Vagina (tissue), 2 donors: Measurements from ENCODE around the gene REXO1. TPM values are rescaled to one million over a fixed set of nuclear protein-coding genes. Genes with fewer than 3 reads are reported as not detected.

Experiments used
- DNase-seq, 2 donors: peaks; one replicate each; pipeline ENCODE4 v3.0.0-alpha.2; 2017; ENCODE audit errors: extremely low spot score in 2 of 2
- H3K27ac ChIP-seq: fragments of 200-600 bp; sonication (generic); one replicate; pipeline ENCODE4 v1.5.1; 2019
- H3K27me3 ChIP-seq: fragments of 200-600 bp; sonication (generic); one replicate; pipeline ENCODE4 v1.5.1; 2019
- H3K36me3 ChIP-seq, 2 donors: fragments of 200-600 bp; sonication (generic); one replicate each; pipeline ENCODE4 v1.5.1; 2017 to 2019
- H3K4me1 ChIP-seq: fragments of 200-600 bp; sonication (generic); one replicate; pipeline ENCODE4 v1.5.1; 2019
- H3K4me3 ChIP-seq, 2 donors: fragments of 200-600 bp; sonication (generic); 1 replicate in 1 of 2; 2 replicates in 1 of 2; pipeline ENCODE4 v1.5.1; 2016 to 2019
- H3K9me3 ChIP-seq: fragments of 200-600 bp; sonication (generic); one replicate; pipeline ENCODE4 v1.5.1; 2019
- POLR2A ChIP-seq, 2 donors: fragments of 450-650 bp; IDR thresholded peaks; one replicate each; pipeline ENCODE4 v1.6.1; 2017; ENCODE audit warnings: antibody characterized with exemption in 2 of 2, mild to moderate bottlenecking in 2 of 2, moderate library complexity in 2 of 2
- POLR2AphosphoS5 ChIP-seq, 2 donors: sonication (generic); formaldehyde crosslinking; IDR thresholded peaks; one replicate each; pipeline ENCODE4 v1.9.0; 2017; ENCODE audit warnings: antibody characterized with exemption in 2 of 2, mild to moderate bottlenecking in 2 of 2, low read depth in 1 of 2; ENCODE audit not compliant: insufficient read depth in 1 of 2
- intact Hi-C: fragments of 100-400 bp; cut with DNase I; formaldehyde crosslinking; loops from one replicate; pipeline ENCODE4 v1.15.1; 2023
- total RNA-seq: library from RNA; depleted of rRNA; stranded (reverse); fragments of >200 nt; gene quantifications from one replicate; pipeline ENCODE4 v1.2.3, GENCODE V29; 2016
- TF ChIP-seq, protein P1 (sequence below), 3 experiments: fragments of 450-650 bp in 2 of 3; fragments of 200-600 bp in 1 of 3; sonication (generic) in 1 of 3; IDR thresholded peaks; one replicate each; pipeline ENCODE4 v1.5.1; 2017 to 2019; ENCODE audit warnings: antibody characterized with exemption in 3 of 3, mild to moderate bottlenecking in 2 of 3, moderate library complexity in 2 of 3

Gene REXO1
- total RNA-seq, 1 donor from 2014 or later, result 19.9 TPM

GRCh38 chr19:1856698-1857603, 8.7 kb upstream of the REXO1 start:
- H3K27me3 ChIP-seq, result no peaks in the 10 kb centered on the region
- no peaks in the 10 kb centered on the region for H3K9me3 ChIP-seq
- TF ChIP-seq POLR2A (IDR thresholded peaks at IDR 0.05) (no peak), POLR2AphosphoS5 (IDR thresholded peaks at IDR 0.05; ENCODE audit: insufficient read depth in 1 of 2, low read depth in 1 of 2) (peak in 1 of 2 donors; percentile 51)
- TF ChIP-seq, protein P1, sequence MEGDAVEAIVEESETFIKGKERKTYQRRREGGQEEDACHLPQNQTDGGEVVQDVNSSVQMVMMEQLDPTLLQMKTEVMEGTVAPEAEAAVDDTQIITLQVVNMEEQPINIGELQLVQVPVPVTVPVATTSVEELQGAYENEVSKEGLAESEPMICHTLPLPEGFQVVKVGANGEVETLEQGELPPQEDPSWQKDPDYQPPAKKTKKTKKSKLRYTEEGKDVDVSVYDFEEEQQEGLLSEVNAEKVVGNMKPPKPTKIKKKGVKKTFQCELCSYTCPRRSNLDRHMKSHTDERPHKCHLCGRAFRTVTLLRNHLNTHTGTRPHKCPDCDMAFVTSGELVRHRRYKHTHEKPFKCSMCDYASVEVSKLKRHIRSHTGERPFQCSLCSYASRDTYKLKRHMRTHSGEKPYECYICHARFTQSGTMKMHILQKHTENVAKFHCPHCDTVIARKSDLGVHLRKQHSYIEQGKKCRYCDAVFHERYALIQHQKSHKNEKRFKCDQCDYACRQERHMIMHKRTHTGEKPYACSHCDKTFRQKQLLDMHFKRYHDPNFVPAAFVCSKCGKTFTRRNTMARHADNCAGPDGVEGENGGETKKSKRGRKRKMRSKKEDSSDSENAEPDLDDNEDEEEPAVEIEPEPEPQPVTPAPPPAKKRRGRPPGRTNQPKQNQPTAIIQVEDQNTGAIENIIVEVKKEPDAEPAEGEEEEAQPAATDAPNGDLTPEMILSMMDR (IDR thresholded peaks at IDR 0.05), result no peak
- DNase-seq, result no peak
- peak overlapping the region; percentile 79 for H3K27ac ChIP-seq
- peaks cover 100% of the 10 kb centered on the region for H3K4me1 ChIP-seq
- no peaks in the 10 kb centered on the region for H3K36me3 ChIP-seq
- peak overlapping the region; percentile 43 to 46 for H3K4me3 ChIP-seq
- intact Hi-C loops, result no loop called here

DNA sequence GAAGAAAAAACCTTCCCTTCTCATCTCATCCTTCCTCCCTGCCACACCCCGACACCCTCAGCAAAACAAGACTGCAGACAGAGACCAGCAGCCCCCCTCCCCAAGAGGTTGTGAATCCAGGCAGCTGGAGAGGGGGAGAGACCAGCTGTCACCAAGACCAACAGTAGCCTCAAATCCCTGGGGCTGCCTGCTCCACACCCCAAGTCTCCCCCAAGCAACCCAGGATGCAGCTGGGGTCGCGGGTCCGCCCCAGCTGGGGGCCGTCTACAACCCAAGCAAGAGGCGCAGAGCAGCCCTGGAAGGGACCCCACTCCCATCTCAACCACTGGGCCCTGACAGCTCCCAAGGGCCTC, 8.0 kb upstream of the REXO1 start:
- Histone ChIP-seq H3K27me3 (no peaks in the 10 kb centered on the region), H3K4me1 (peaks cover 97% of the 10 kb centered on the region), H3K27ac (peak overlapping the region; percentile 79), H3K9me3 (no peaks in the 10 kb centered on the region), H3K36me3 (no peaks in the 10 kb centered on the region), H3K4me3 (peak overlapping the region; percentile 43 to 46)
- TF ChIP-seq, protein P1 (IDR thresholded peaks at IDR 0.05), result no peak
- TF ChIP-seq POLR2AphosphoS5 (IDR thresholded peaks at IDR 0.05; ENCODE audit: insufficient read depth in 1 of 2, low read depth in 1 of 2) (no peak), POLR2A (IDR thresholded peaks at IDR 0.05) (no peak)
- no peak for DNase-seq
- intact Hi-C loops, result no loop called here

DNA sequence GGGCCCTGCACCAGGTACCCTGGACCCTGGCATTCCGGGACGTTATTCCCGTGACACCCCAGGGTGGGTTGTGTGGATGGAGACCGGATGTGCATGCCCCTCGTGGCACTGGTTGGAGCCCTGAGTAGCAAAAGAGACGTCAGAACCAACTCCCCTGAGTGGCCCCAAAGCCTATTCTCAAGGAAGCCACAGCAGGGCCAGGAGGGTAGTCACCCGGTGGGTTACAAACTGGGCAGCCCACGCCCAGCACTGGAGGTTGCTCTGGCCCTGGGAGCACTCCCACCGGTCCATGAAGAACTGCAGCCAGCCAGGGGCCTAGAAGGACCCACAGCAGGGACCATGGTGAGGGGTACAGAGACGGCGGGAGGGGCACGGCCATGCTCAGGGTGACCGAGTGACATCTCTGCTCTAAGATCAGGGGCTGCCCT, 7.6 kb upstream of the REXO1 start:
- intact Hi-C loops, result no loop called here
- Histone ChIP-seq H3K36me3 (no peaks in the 10 kb centered on the region), H3K4me1 (peaks cover 92% of the 10 kb centered on the region), H3K9me3 (no peaks in the 10 kb centered on the region), H3K27ac (peak overlapping the region; percentile 79), H3K27me3 (no peaks in the 10 kb centered on the region), H3K4me3 (peak overlapping the region; percentile 43 to 46)
- TF ChIP-seq, protein P1 (IDR thresholded peaks at IDR 0.05), result no peak
- no peak for TF ChIP-seq POLR2AphosphoS5 (IDR thresholded peaks at IDR 0.05; ENCODE audit: insufficient read depth in 1 of 2, low read depth in 1 of 2)
- TF ChIP-seq POLR2A (IDR thresholded peaks at IDR 0.05), result no peak
- no peak for DNase-seq

- Histone ChIP-seq H3K27ac (peak overlapping the region; percentile 79), H3K4me3 (peak overlapping the region; percentile 43 to 46), H3K27me3 (no peaks in the 10 kb centered on the region), H3K36me3 (no peaks in the 10 kb centered on the region), H3K9me3 (no peaks in the 10 kb centered on the region), H3K4me1 (peaks cover 86% of the 10 kb centered on the region)
- TF ChIP-seq, protein P1 (IDR thresholded peaks at IDR 0.05), result no peak
- TF ChIP-seq POLR2A (IDR thresholded peaks at IDR 0.05) (peak in 1 of 2 donors; percentile 22), POLR2AphosphoS5 (IDR thresholded peaks at IDR 0.05; ENCODE audit: insufficient read depth in 1 of 2, low read depth in 1 of 2) (peak in 1 of 2 donors; percentile 79)
- intact Hi-C loops, result no loop called here
- DNase-seq, result no peak
Observed at GRCh38 chr19:1855040-1855827, 7.0 kb upstream of the REXO1 start.
